HepG2 (cell line): Measurements from ENCODE around the gene DOCK1. TPM values are rescaled to one million over a fixed set of nuclear protein-coding genes. Genes with fewer than 3 reads are reported as not detected.

Experiments
- CREB3 ChIP-seq: sonication (generic); formaldehyde crosslinking; IDR thresholded peaks from 2 replicates; pipeline ENCODE4 v1.5.0; 2020; ENCODE audit warnings: missing genetic modification reagents
- FOXA1 ChIP-seq, 2 experiments: fragments of 450-650 bp in 1 of 2; sonication (generic) in 1 of 2; formaldehyde crosslinking in 1 of 2; IDR thresholded peaks; 2 replicates each; pipeline versions ENCODE4 v1.4.0 to v1.6.1; 2016 to 2020; ENCODE audit warnings: missing genetic modification reagents in 1 of 2
- HDAC1 ChIP-seq: sonication (generic); formaldehyde crosslinking; IDR thresholded peaks from 2 replicates; pipeline ENCODE4 v1.5.1; 2020; ENCODE audit warnings: mild to moderate bottlenecking, missing genetic modification reagents
- HNF1B ChIP-seq: sonication (generic); formaldehyde crosslinking; IDR thresholded peaks from 2 replicates; pipeline ENCODE4 v1.5.1; 2020; ENCODE audit warnings: mild to moderate bottlenecking, moderate library complexity, missing genetic modification reagents
- KLF12 ChIP-seq: sonication (generic); formaldehyde crosslinking; IDR thresholded peaks from 2 replicates; pipeline ENCODE4 v1.4.0; 2020; ENCODE audit warnings: missing genetic modification reagents, borderline replicate concordance
- PTBP1 ChIP-seq: fragments of 200-400 bp; formaldehyde crosslinking; IDR thresholded peaks from 2 replicates; pipeline ENCODE4 v1.6.1; 2018; ENCODE audit warnings: low read length, low read depth; ENCODE audit not compliant: poor library complexity, severe bottlenecking
- SRF ChIP-seq: IDR thresholded peaks from 2 replicates; pipeline ENCODE4 v1.6.1; 2011; ENCODE audit warnings: mild to moderate bottlenecking, low read depth, low read length, moderate library complexity
- TFDP1 ChIP-seq: IDR thresholded peaks from 2 replicates; pipeline ENCODE4 v1.6.1; 2016; ENCODE audit warnings: missing compliant biosample characterization, missing genetic modification reagents, borderline replicate concordance
- YY1 ChIP-seq: IDR thresholded peaks from 2 replicates; pipeline ENCODE4 v1.6.1; 2011; ENCODE audit warnings: low read length, low read depth, moderate library complexity, mild to moderate bottlenecking; ENCODE audit not compliant: insufficient read depth, insufficient replicate concordance
- ZHX2 ChIP-seq, 2 experiments: sonication (generic) in 1 of 2; formaldehyde crosslinking in 1 of 2; IDR thresholded peaks; 2 replicates each; pipeline versions ENCODE4 v1.6.1 to v1.9.0; 2014 to 2022; ENCODE audit warnings: antibody characterized with exemption in 1 of 2, borderline replicate concordance in 1 of 2, inconsistent platforms in 1 of 2, low read depth in 1 of 2, missing genetic modification reagents in 1 of 2
- ZMYM3 ChIP-seq: sonication (generic); formaldehyde crosslinking; IDR thresholded peaks from 2 replicates; pipeline ENCODE4 v1.5.1; 2020; ENCODE audit warnings: mild to moderate bottlenecking, missing genetic modification reagents
- ZMYM4 ChIP-seq: sonication (generic); formaldehyde crosslinking; IDR thresholded peaks from 2 replicates; pipeline ENCODE4 v1.8.1; 2023; ENCODE audit warnings: mild to moderate bottlenecking, missing genetic modification reagents
- ZNF660 ChIP-seq: sonication (generic); formaldehyde crosslinking; IDR thresholded peaks from 2 replicates; pipeline ENCODE4 v1.5.1; 2020; ENCODE audit warnings: mild to moderate bottlenecking, low read depth, missing genetic modification reagents, borderline replicate concordance
- ZNF709 ChIP-seq: sonication (generic); formaldehyde crosslinking; IDR thresholded peaks from 2 replicates; pipeline ENCODE4 v1.5.0; 2020; ENCODE audit warnings: mild to moderate bottlenecking, missing genetic modification reagents
- ZNF747 ChIP-seq: sonication (generic); formaldehyde crosslinking; IDR thresholded peaks from 2 replicates; pipeline ENCODE4 v1.8.1; 2023; ENCODE audit warnings: missing genetic modification reagents, mild to moderate bottlenecking, borderline replicate concordance
- ZNF788 ChIP-seq: sonication (generic); formaldehyde crosslinking; IDR thresholded peaks from 2 replicates; pipeline ENCODE4 v1.5.0; 2020; ENCODE audit warnings: mild to moderate bottlenecking, missing genetic modification reagents, borderline replicate concordance
- ZSCAN20 ChIP-seq: sonication (generic); formaldehyde crosslinking; IDR thresholded peaks from 2 replicates; pipeline ENCODE4 v1.4.0; 2020; ENCODE audit warnings: missing genetic modification reagents, mild to moderate bottlenecking, borderline replicate concordance
- polyA plus RNA-seq, 8 experiments: library from polyadenylated mRNA; depleted of rRNA in 3 of 8; stranded (reverse) in 7 of 8; unstranded in 1 of 8; fragments of >200 nt; fragmentation: Illumina TruSeq in 4 of 8; extraction: Trizol in 4 of 8; gene quantifications; 2 replicates each; pipeline versions ENCODE4 v1.2.1 to v1.2.3, GENCODE V29; 2011 to 2016; ENCODE audit warnings: low read depth in 4 of 8, missing spikeins in 1 of 8, mixed read lengths in 1 of 8; ENCODE audit not compliant: insufficient read depth in 1 of 8
- total RNA-seq, 5 experiments: library from RNA; depleted of rRNA; stranded (reverse); fragments of >200 nt; fragmentation: Illumina TruSeq; extraction: Trizol; gene quantifications; 2 replicates each; pipeline ENCODE4 v1.2.3, GENCODE V29; 2016; ENCODE audit warnings: low read depth in 1 of 5

The DOCK1 gene
- total and polyA plus RNA-seq, 2 of the 13 experiments (the other 11 are each of a cell fraction or from before 2014, with no cell fraction given) = 8.3 to 25.5 TPM

GRCh38 chr10:126904818-126905701, at the start of gene DOCK1 (continued):
- TF ChIP-seq CREB3 (CRISPR knock-in tag) (0 out of 2 replicates have a peak, but pooled peaks have one; percentile 18), FOXA1 (IDR thresholded peaks at IDR 0.05) (no peak), FOXA1 (CRISPR knock-in tag; IDR thresholded peaks at IDR 0.05) (no peak), TFDP1 (CRISPR knock-in tag) (peak; percentile 28; the same call in 1 of the 2 replicates), KLF12 (0 out of 2 replicates have a peak, but pooled peaks have one; percentile 5), ZSCAN20 (CRISPR knock-in tag) (0 out of 2 replicates have a peak, but pooled peaks have one; percentile 17), ZMYM4 (CRISPR knock-in tag) (0 out of 2 replicates have a peak, but pooled peaks have one; percentile 9), HDAC1 (CRISPR knock-in tag) (peak; percentile 25; the same call in 1 of the 2 replicates), YY1 (peak; percentile 92), SRF (no peak), ZNF747 (CRISPR knock-in tag) (peak; percentile 58; the same call in 1 of the 2 replicates), HNF1B (CRISPR knock-in tag) (0 out of 2 replicates have a peak, but pooled peaks have one; percentile 30), PTBP1 (no peak), ZHX2 (IDR thresholded peaks at IDR 0.05; ENCODE audit: low read depth) (no peak), ZHX2 (CRISPR knock-in tag; IDR thresholded peaks at IDR 0.05; ENCODE audit: borderline replicate concordance) (no peak), ZNF788 (no peak), ZMYM3 (CRISPR knock-in tag) (peak; percentile 58; the same call in 1 of the 2 replicates), ZNF660 (no peak), ZNF709 (0 out of 2 replicates have a peak, but pooled peaks have one; percentile 34)
